Measurements from ENCODE around the gene ZNF836. TPM values are rescaled to one million over a fixed set of nuclear protein-coding genes. Genes with fewer than 3 reads are reported as not detected.
A peak's percentile ranks its signal among the peaks of the same experiment; 100 is the strongest.

The ZNF836 gene
- total and polyA plus RNA-seq, 2 of the 13 experiments (the other 11 are each of a cell fraction or from before 2014, with no cell fraction given) = 1.6 to 5.3 TPM

DNA sequence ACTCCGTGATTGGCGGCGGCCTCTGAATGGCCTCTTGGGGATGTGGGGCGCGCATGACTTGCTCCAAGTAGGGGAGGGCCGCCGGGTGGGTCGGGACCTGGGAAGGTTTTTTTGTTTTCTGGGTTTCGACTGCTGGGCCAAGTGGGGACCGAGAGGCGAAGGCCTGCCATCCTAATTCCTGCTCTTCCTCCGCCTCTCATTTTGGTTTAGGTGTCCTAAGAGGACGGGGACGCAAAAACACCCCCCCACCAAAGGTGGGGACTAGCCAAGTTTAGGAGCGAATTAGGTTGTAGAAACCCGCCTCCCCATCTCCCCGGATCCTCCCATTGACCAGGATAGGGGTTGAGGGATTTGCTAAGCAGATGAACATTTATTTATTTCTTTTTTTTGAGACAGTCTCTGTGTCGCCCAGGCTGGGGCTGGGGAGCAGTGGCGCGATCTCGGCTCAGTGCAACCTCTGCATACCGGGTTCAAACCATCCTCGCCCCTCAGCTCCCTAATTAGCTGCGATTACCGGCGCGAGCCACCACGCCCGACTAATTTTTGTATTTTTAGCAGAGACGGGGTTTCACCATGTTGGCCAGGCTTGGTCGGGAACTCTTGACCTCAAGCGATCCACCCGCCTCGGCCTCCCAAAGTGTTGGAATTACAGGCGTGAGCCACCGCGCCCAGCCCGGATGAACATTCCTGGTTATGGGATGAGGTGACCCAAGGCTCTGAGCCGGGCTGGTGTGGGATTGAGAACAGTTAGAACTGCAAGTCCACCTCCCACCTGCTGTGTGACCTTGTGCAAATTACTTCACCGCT is 19.3 kb upstream of the ZNF836 start (continued):
- TF ChIP-seq HINFP (CRISPR knock-in tag; IDR thresholded peaks at IDR 0.05; ENCODE audit: low read depth) = no peak
- no peak; the same call in 1 of the 2 replicates for TF ChIP-seq ZNF547 (CRISPR knock-in tag; IDR thresholded peaks at IDR 0.05)
- no peak for TF ChIP-seq SCMH1 (CRISPR knock-in tag; IDR thresholded peaks at IDR 0.05; ENCODE audit: borderline replicate concordance)
- TF ChIP-seq NR2F2 (IDR thresholded peaks at IDR 0.05; ENCODE audit: borderline replicate concordance, low read depth) = no peak
- no peak for TF ChIP-seq MAX (IDR thresholded peaks at IDR 0.05)
- TF ChIP-seq SRY (CRISPR knock-in tag; IDR thresholded peaks at IDR 0.05) = no peak
- TF ChIP-seq, protein P1, sequence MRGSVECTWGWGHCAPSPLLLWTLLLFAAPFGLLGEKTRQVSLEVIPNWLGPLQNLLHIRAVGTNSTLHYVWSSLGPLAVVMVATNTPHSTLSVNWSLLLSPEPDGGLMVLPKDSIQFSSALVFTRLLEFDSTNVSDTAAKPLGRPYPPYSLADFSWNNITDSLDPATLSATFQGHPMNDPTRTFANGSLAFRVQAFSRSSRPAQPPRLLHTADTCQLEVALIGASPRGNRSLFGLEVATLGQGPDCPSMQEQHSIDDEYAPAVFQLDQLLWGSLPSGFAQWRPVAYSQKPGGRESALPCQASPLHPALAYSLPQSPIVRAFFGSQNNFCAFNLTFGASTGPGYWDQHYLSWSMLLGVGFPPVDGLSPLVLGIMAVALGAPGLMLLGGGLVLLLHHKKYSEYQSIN (CRISPR knock-in tag; IDR thresholded peaks at IDR 0.05; ENCODE audit: borderline replicate concordance) = no peak
- TF ChIP-seq MAFK (conservative IDR thresholded peaks at IDR 0.05 in 1 of 2, IDR thresholded peaks at IDR 0.05 in 1 of 2; ENCODE audit: low read length in 2 of 2) = no peak
- TF ChIP-seq ZZZ3 (CRISPR knock-in tag; IDR thresholded peaks at IDR 0.05; ENCODE audit: borderline replicate concordance) = no peak
- TF ChIP-seq ZNF496 (CRISPR knock-in tag; IDR thresholded peaks at IDR 0.05; ENCODE audit: insufficient replicate concordance) = no peak
- TF ChIP-seq, protein P2, sequence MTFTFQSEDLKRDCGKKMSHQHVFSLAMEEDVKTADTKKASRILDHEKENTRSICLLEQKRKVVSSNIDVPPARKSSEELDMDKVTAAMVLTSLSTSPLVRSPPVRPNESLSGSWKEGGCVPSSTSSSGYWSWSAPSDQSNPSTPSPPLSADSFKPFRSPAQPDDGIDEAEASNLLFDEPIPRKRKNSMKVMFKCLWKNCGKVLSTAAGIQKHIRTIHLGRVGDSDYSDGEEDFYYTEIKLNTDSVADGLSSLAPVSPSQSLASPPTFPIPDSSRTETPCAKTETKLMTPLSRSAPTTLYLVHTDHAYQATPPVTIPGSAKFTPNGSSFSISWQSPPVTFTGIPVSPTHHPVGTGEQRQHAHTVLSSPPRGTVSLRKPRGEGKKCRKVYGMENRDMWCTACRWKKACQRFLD (CRISPR knock-in tag; IDR thresholded peaks at IDR 0.05; ENCODE audit: borderline replicate concordance) = 0 out of 2 replicates have a peak, but pooled peaks have one; percentile 19
- TF ChIP-seq HDAC2 (CRISPR knock-in tag; IDR thresholded peaks at IDR 0.05) = no peak
- no peak for TF ChIP-seq SOX13 (IDR thresholded peaks at IDR 0.05)
- TF ChIP-seq SOX13 (CRISPR knock-in tag; conservative IDR thresholded peaks at IDR 0.05 in 1 of 2, IDR thresholded peaks at IDR 0.05 in 1 of 2) = no peak
- TF ChIP-seq NR2F6 (IDR thresholded peaks at IDR 0.05) = no peak
- no peak for TF ChIP-seq NR2F6 (CRISPR knock-in tag; IDR thresholded peaks at IDR 0.05)
- TF ChIP-seq IRF2 (CRISPR knock-in tag; IDR thresholded peaks at IDR 0.05) = no peak
- TF ChIP-seq, protein P3, sequence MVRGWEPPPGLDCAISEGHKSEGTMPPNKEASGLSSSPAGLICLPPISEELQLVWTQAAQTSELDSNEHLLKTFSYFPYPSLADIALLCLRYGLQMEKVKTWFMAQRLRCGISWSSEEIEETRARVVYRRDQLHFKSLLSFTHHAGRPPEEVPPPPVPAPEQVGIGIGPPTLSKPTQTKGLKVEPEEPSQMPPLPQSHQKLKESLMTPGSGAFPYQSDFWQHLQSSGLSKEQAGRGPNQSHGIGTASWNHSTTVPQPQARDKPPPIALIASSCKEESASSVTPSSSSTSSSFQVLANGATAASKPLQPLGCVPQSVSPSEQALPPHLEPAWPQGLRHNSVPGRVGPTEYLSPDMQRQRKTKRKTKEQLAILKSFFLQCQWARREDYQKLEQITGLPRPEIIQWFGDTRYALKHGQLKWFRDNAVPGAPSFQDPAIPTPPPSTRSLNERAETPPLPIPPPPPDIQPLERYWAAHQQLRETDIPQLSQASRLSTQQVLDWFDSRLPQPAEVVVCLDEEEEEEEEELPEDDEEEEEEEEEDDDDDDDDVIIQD (CRISPR knock-in tag; IDR thresholded peaks at IDR 0.05; ENCODE audit: low read depth) = no peak
- no peak for TF ChIP-seq ZFX (CRISPR knock-in tag; IDR thresholded peaks at IDR 0.05; ENCODE audit: low read depth)
- TF ChIP-seq ZNF253 (CRISPR knock-in tag; IDR thresholded peaks at IDR 0.05; ENCODE audit: borderline replicate concordance) = no peak
- TF ChIP-seq, protein P4, sequence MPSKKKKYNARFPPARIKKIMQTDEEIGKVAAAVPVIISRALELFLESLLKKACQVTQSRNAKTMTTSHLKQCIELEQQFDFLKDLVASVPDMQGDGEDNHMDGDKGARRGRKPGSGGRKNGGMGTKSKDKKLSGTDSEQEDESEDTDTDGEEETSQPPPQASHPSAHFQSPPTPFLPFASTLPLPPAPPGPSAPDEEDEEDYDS (CRISPR knock-in tag; IDR thresholded peaks at IDR 0.05) = no peak
- peak; percentile 7; the same call in 1 of the 2 replicates for TF ChIP-seq GPN1 (CRISPR knock-in tag; IDR thresholded peaks at IDR 0.05; ENCODE audit: borderline replicate concordance)
- no peak for TF ChIP-seq RAD21 (CRISPR knock-in tag; IDR thresholded peaks at IDR 0.05)
- TF ChIP-seq ZNF235 (CRISPR knock-in tag; IDR thresholded peaks at IDR 0.05; ENCODE audit: borderline replicate concordance) = no peak
- 0 out of 2 replicates have a peak, but pooled peaks have one; percentile 50 for TF ChIP-seq ZBTB42 (CRISPR knock-in tag; IDR thresholded peaks at IDR 0.05)

Measured in HepG2 (cell line).